T-helper 2 cell treated with Interferon-gamma antibody and Interleukin-4, amounts not matched to agents 5 μg/mL and 100 μg/mL, for 36 hours (primary cell): ENCODE data around the gene PKP4.
"Not testable (repeated sequence)": the region's sequence is repeated elsewhere in the genome, so short reads cannot be mapped to it uniquely, and the experiment has no call there.

Experiments used
- DNase-seq: peaks from one replicate; pipeline ENCODE4 v3.0.0; 2021; ENCODE audit warnings: low spot score
- H3K27ac Mint-ChIP-seq: one replicate; pipeline ENCODE4 v1.8.0; 2021; ENCODE audit warnings: mild to moderate bottlenecking, mixed read lengths
- H3K27me3 Mint-ChIP-seq: one replicate; pipeline ENCODE4 v1.8.0; 2021; ENCODE audit warnings: low read depth, mixed read lengths
- H3K36me3 Mint-ChIP-seq: one replicate; pipeline ENCODE4 v1.8.0; 2021; ENCODE audit warnings: low read depth, mixed read lengths
- H3K4me1 Mint-ChIP-seq: one replicate; pipeline ENCODE4 v1.8.0; 2021; ENCODE audit warnings: low read depth, mixed read lengths
- H3K4me3 Mint-ChIP-seq: one replicate; pipeline ENCODE4 v1.8.0; 2022; ENCODE audit warnings: mild to moderate bottlenecking, moderate library complexity, mixed read lengths
- H3K9me3 Mint-ChIP-seq: one replicate; pipeline ENCODE4 v1.8.0; 2021; ENCODE audit warnings: mixed read lengths

The PKP4 gene

DNA sequence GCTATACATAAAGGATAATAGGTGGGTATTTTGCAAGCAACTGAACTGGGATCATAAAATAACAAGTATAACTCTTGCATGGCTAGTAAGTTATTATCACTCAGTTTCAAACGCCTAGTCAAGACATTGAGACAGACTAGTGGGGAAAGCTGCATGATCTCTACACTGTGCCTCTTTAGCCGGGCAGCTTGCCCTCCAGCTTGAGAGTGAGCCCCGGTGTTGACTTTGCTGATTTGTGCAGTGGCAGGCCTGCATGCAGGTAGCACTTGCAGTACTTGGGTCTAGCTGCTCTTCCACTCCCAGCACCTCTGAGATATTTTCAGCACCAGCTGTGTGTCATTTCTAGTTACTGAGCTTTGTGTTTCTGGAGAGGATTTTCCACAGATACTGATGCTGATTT, 219.5 kb downstream of the PKP4 start:
- H3K9me3 Mint-ChIP-seq: no peaks in the 10 kb centered on the region
- H3K36me3 Mint-ChIP-seq: peaks cover 2% of the 10 kb centered on the region
- no peak overlapping the region for H3K4me3 Mint-ChIP-seq
- no peak overlapping the region for H3K27ac Mint-ChIP-seq
- H3K27me3 Mint-ChIP-seq: no peaks in the 10 kb centered on the region
- DNase-seq: no peak
- no peaks in the 10 kb centered on the region for H3K4me1 Mint-ChIP-seq

DNA sequence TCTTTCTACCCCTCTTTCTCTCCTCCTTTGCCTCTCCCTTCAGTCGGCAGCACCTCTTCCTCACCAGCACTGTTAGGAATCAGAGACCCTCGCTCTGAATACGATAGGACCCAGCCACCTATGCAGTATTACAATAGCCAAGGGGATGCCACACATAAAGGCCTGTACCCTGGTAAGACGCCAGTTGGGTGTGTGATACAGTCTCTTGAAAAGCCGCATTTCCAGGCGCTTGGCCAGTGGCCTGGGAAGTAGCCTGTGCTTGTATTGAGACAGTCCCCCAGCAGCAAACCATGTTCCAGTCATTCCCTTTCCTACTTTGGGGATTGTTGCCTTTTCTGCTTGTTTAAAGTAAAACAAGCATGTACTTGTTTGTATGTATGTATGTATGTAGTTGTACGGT, 219.9 kb downstream of the PKP4 start:
- peaks cover 2% of the 10 kb centered on the region for H3K36me3 Mint-ChIP-seq
- H3K27me3 Mint-ChIP-seq: no peaks in the 10 kb centered on the region
- no peak overlapping the region for H3K27ac Mint-ChIP-seq
- no peak for DNase-seq
- H3K4me3 Mint-ChIP-seq: no peak overlapping the region
- no peaks in the 10 kb centered on the region for H3K9me3 Mint-ChIP-seq
- H3K4me1 Mint-ChIP-seq: no peaks in the 10 kb centered on the region

DNA sequence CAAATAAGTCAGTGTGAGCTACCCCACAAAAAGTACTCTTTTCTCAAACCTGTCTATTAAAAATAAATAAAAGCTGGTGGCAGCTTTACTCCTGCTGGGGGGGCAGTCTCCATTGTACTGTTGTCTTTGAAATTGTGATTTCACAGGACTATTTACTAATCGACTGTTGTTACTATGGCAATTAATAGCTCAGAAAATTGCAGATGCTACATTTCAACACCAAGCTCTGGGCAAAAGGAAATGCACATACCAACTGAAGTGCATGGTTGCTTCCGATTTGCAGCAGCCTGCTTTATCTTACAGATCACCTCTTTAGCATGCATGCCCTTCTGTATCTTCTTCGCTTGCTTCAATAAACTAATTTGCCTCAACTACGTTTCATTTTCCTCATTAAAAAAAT, 220.8 kb downstream of the PKP4 start:
- H3K27ac Mint-ChIP-seq: no peak overlapping the region
- H3K27me3 Mint-ChIP-seq: no peaks in the 10 kb centered on the region
- peaks cover 2% of the 10 kb centered on the region for H3K36me3 Mint-ChIP-seq
- no peaks in the 10 kb centered on the region for H3K9me3 Mint-ChIP-seq
- no peak for DNase-seq
- H3K4me1 Mint-ChIP-seq: no peaks in the 10 kb centered on the region
- no peak overlapping the region for H3K4me3 Mint-ChIP-seq

DNA sequence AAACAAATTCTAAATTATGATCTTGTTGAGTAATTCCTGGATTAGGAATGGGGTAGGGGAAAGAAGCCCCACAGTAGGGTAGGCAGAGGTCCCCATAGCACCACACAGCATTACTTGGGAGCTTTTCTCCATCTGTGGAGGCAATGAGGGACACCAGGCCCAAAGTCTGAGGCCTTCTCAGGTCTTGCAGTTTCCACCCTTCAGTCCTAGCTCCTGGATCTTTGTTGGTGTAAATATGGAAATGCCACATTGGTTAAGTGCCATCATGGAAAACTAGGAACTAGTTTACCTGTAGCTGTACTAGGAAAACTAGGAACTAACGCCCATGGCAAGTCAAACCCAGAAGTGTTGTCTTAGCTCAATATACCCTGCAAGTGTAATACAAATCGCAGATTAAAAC, 225.1 kb downstream of the PKP4 start:
- Mint-ChIP-seq H3K4me3 (no peak overlapping the region), H3K27me3 (no peaks in the 10 kb centered on the region), H3K27ac (no peak overlapping the region), H3K4me1 (no peaks in the 10 kb centered on the region), H3K9me3 (no peaks in the 10 kb centered on the region), H3K36me3 (peaks cover 2% of the 10 kb centered on the region)
- DNase-seq: no peak

DNA sequence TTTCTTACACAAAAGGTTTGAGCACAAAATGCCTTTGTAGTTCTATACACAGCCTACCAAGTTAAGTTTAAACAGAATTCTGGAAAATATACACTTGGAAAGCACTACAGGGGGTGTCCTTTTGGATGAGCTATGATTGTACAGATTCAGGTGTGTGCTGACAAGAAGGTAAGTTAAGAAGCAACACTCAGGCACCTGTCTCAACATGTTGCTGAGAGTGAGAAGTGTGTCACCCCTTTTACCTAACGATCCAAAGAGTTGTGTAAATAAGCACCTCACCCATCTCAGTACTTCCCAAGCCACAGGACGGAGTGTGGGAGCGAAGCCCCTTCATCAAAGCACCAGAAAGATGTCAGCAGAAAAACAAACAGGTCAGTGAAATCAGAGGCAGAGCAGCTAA, 228.9 kb downstream of the PKP4 start:
- H3K27me3 Mint-ChIP-seq: peaks cover 5% of the 10 kb centered on the region
- H3K9me3 Mint-ChIP-seq: no peaks in the 10 kb centered on the region
- no peak for DNase-seq
- no peaks in the 10 kb centered on the region for H3K36me3 Mint-ChIP-seq
- no peaks in the 10 kb centered on the region for H3K4me1 Mint-ChIP-seq
- H3K4me3 Mint-ChIP-seq: no peak overlapping the region
- no peak overlapping the region for H3K27ac Mint-ChIP-seq

DNA sequence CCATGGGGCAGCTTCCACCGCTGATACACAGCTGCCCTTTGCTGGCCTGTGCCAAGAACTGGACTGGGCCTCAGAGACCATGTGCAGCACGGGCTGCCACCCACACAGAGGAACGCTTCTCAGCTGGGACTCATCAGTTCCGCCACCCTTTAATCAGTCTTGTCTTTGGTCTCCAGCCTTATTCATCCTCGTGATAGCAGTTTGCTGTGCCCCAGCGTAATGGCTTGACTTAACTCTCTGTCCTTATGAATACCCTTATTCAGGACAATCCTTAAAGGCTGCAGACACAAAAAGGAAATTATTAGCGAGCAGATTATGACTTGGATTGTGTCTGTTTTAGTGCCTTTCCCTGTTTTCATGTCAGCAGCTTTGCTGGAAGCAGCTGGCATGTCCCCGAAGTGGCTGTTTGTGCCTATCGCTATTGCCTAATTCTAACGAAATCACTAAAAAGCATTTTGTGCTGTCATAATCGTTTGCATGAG, 229.5 kb downstream of the PKP4 start:
- no peak overlapping the region for H3K4me3 Mint-ChIP-seq
- DNase-seq: no peak
- no peaks in the 10 kb centered on the region for H3K4me1 Mint-ChIP-seq
- H3K27ac Mint-ChIP-seq: no peak overlapping the region
- H3K36me3 Mint-ChIP-seq: no peaks in the 10 kb centered on the region
- H3K9me3 Mint-ChIP-seq: no peaks in the 10 kb centered on the region
- peaks cover 5% of the 10 kb centered on the region for H3K27me3 Mint-ChIP-seq

DNA sequence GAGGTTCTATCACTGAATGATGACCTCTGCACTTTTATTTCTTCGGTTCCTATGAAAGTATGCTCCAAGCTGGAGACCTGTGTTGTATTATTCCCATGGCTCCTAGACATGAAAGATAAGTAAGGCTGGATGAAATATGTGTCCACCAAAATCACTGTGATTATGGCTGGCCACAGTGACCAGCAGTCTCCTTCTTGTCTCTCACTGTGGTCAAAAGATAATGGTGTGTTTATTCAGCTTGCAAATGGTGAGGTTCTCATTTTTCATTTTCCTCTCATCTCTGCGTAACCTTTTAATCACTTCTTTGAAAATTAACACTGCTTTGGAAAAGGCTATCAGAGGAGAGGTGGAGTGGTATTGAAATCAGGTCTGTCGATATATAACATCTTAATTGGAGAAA, 230.6 kb downstream of the PKP4 start:
- Mint-ChIP-seq H3K4me3 (no peak overlapping the region), H3K9me3 (no peaks in the 10 kb centered on the region), H3K36me3 (no peaks in the 10 kb centered on the region), H3K4me1 (no peaks in the 10 kb centered on the region), H3K27me3 (peaks cover 5% of the 10 kb centered on the region), H3K27ac (no peak overlapping the region)
- DNase-seq: no peak

DNA sequence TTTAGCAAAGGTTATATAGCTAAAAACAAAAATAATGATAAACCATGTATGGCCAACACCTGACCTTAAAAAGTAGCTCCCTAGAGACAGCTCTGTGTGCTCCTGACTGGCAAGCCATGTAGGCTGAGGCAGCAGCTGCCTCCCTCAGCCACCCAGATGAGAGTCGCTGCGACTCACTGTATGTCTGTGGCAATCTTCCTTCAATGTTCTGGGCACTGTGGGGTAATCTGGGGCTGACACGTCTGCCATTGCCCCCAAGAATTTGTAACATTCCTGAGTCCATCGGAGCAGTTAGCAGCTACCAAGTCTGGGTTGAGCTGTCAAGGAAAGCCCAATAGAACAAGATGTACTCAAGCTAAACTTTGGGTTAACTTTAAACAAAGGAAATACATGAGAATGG, 232.0 kb downstream of the PKP4 start:
- Mint-ChIP-seq H3K36me3 (no peaks in the 10 kb centered on the region), H3K4me1 (no peaks in the 10 kb centered on the region), H3K27ac (no peak overlapping the region), H3K4me3 (no peak overlapping the region), H3K27me3 (peaks cover 5% of the 10 kb centered on the region), H3K9me3 (no peaks in the 10 kb centered on the region)
- DNase-seq: no peak

DNA sequence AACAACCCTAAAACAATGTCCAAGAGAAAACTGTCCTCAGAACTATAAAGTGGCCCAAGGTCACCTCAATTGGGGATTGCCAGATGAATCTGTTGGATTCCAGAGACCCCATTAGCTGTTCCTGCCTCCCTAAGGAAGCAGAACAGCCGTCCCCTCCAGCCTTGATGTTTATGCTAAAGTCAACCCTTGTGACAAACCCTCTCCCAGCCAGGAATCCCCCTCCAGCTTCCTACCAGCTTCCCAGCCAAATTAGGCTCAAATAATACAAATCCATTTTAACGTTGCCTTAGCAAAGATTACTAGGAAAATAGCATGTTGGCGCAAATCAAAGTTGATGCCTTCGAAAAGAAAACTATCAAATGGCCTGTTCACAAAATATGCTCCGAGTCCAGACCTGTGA, 232.6 kb downstream of the PKP4 start:
- H3K36me3 Mint-ChIP-seq: no peaks in the 10 kb centered on the region
- H3K27ac Mint-ChIP-seq: no peak overlapping the region
- H3K4me3 Mint-ChIP-seq: no peak overlapping the region
- no peaks in the 10 kb centered on the region for H3K9me3 Mint-ChIP-seq
- no peak for DNase-seq
- no peaks in the 10 kb centered on the region for H3K4me1 Mint-ChIP-seq
- H3K27me3 Mint-ChIP-seq: peaks cover 5% of the 10 kb centered on the region

DNA sequence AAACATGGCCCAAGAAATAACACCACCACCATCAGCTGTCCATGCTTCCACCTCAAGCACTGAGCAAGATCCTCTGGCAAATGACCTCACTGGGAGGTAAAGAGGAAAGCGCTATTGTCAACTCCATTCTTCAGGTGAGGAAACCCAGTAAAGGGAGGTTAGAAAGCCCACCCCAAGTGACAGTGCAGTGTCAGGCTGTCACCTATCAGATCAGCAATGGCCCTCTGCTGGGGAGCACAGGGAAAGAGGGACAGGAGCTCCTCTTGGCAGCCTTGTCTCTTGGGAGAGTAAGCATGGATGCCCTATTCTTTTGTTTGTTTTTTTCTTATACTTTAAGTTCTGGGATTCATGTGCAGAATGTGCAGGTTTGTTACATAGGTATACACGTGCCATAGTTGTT, 234.1 kb downstream of the PKP4 start:
- DNase-seq: no peak
- no peak overlapping the region for H3K27ac Mint-ChIP-seq
- H3K9me3 Mint-ChIP-seq: no peaks in the 10 kb centered on the region
- no peaks in the 10 kb centered on the region for H3K4me1 Mint-ChIP-seq
- peaks cover 5% of the 10 kb centered on the region for H3K27me3 Mint-ChIP-seq
- H3K4me3 Mint-ChIP-seq: no peak overlapping the region
- no peaks in the 10 kb centered on the region for H3K36me3 Mint-ChIP-seq

DNA sequence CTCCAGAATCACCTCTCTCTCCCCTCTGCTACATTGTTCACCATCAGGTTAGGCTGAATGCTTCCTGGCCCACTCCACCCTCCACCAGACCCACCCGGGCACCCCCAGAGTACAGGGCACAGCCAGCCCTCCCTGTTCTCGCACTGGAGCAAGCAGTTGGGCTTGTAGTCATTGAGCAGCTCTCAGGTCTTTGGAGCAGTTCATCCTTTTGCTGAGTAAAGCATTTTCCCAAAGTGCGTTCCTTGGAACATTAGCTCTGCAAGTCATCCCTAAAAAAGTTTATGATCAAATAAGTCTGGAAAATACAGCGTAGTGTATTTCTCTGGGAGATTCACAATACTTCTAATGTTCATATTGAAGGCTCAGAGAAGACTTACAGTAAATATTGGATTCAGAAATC, 234.9 kb downstream of the PKP4 start:
- peaks cover 5% of the 10 kb centered on the region for H3K27me3 Mint-ChIP-seq
- no peaks in the 10 kb centered on the region for H3K9me3 Mint-ChIP-seq
- H3K27ac Mint-ChIP-seq: no peak overlapping the region
- H3K4me1 Mint-ChIP-seq: no peaks in the 10 kb centered on the region
- DNase-seq: no peak
- H3K36me3 Mint-ChIP-seq: no peaks in the 10 kb centered on the region
- H3K4me3 Mint-ChIP-seq: no peak overlapping the region

DNA sequence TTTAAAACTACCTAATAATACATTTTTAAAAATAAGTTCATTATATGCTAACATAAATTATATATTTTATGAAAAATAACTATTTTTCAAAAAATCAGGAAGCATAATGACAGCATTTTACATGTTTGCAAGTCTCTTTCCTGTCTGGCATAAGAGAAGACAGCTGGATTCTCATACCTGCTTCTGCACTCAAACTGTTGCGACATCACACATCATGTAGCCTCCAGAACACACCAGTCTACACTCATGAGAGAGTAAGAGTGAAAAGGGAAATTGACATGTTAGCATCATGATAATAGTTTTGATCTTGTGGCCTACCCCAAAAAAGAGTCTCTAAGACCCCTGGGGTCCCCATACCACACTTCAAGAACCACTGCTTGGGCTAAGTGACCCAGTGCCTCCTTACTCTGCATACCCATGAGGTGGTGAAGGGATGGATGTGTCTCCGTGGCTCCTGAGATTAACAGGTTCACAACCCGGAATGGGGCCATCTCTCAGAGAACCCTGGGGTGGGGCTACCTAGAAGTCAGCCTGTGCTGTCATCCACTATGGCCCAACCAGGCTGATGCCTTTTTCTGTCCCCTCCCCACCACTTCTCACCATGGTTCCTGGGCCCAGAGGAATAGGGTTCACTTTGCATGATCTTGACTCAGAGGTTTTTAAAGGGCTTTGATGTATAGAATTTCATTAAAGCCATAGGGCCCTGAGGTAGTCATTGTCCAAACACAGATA, 235.8 kb downstream of the PKP4 start:
- Mint-ChIP-seq H3K27ac (no peak overlapping the region), H3K9me3 (no peaks in the 10 kb centered on the region), H3K4me1 (no peaks in the 10 kb centered on the region), H3K27me3 (peaks cover 10% of the 10 kb centered on the region), H3K4me3 (no peak overlapping the region), H3K36me3 (no peaks in the 10 kb centered on the region)
- DNase-seq: no peak

DNA sequence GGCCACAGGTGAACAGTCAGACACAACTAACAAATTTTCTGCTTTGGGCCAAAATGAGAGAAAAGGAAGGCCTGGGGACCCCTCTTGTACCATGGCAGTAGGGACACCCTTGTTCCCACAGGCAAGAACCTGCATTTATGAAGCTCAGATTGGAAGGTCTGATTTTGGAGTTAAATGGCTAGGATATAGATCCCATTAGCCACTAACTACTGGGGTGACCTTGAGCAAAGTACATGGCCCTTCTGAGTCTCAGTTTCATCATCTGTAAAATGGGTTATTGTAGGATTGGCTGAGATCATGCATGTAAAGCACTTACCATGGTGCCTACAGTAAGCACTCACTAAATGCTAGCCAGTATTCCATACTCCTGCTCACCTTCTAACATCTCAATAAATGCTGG, 236.7 kb downstream of the PKP4 start:
- Mint-ChIP-seq H3K36me3 (no peaks in the 10 kb centered on the region), H3K4me1 (no peaks in the 10 kb centered on the region), H3K27me3 (peaks cover 5% of the 10 kb centered on the region), H3K4me3 (no peak overlapping the region), H3K9me3 (no peaks in the 10 kb centered on the region), H3K27ac (no peak overlapping the region)
- DNase-seq: no peak

DNA sequence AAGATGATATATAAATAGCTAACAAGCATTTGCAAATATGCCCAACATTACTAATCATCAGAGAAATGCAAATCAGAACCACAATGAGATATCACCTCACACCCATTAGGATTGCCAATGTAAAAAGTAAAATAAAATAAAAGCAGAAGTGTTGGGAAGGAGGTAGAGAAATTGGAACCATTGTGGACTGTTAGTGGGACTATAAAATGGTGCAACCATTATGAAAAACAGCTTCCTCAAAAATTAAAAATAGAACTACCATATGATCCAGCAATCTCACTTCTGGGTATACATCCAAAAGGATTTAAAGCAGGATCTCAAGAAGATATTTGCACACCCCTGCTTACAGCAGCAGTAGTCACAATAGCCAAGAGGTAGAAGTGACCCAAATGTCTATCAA, 238.6 kb downstream of the PKP4 start:
- Mint-ChIP-seq H3K36me3 (no peaks in the 10 kb centered on the region), H3K9me3 (no peaks in the 10 kb centered on the region), H3K27ac (no peak overlapping the region), H3K27me3 (peaks cover 5% of the 10 kb centered on the region), H3K4me3 (no peak overlapping the region), H3K4me1 (no peaks in the 10 kb centered on the region)
- no peak for DNase-seq

DNA sequence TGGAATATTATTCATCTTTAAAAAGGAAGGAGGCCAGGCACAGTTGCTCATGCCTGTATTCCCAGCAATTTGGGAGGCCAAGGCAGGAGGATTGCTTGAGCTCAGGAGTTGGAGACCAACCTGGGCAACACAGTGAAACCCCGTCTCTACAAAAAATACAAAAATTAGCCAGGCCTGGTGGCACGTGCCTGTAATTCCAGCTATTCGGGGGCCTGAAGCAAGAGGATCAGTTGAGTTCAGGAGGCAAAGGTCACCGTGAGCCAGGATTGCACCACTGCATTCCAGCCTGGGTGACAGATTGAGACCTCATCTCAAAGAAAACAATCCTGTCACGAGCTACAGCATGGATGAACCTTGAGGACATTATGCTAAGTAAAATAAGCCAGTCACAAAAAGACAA, 239.0 kb downstream of the PKP4 start:
- H3K9me3 Mint-ChIP-seq, H3K4me3 Mint-ChIP-seq, H3K36me3 Mint-ChIP-seq, H3K27ac Mint-ChIP-seq, DNase-seq, H3K4me1 Mint-ChIP-seq, H3K27me3 Mint-ChIP-seq: not testable (repeated sequence)
